ENCODE results near the gene MAL.

GRCh38 chr2:95048825-95049682 lies 23.5 kb downstream of the MAL start:
- TF ChIP-seq ZFP30 (CRISPR knock-in tag; IDR thresholded peaks at IDR 0.05) (no peak), TSHZ2 (CRISPR knock-in tag; IDR thresholded peaks at IDR 0.05) (no peak), ESRRG (CRISPR knock-in tag; IDR thresholded peaks at IDR 0.05) (no peak), PATZ1 (CRISPR knock-in tag; IDR thresholded peaks at IDR 0.05; ENCODE audit: borderline replicate concordance) (no peak), ZNF565 (CRISPR knock-in tag; conservative IDR thresholded peaks at IDR 0.05; ENCODE audit: low read depth) (no peak), BACH2 (CRISPR knock-in tag; IDR thresholded peaks at IDR 0.05; ENCODE audit: borderline replicate concordance) (no peak), GLIS3 (CRISPR knock-in tag; IDR thresholded peaks at IDR 0.05) (no peak), CSDC2 (CRISPR knock-in tag; IDR thresholded peaks at IDR 0.05) (no peak), ZNF8 (CRISPR knock-in tag; IDR thresholded peaks at IDR 0.05) (no peak), ZC3H10 (CRISPR knock-in tag; IDR thresholded peaks at IDR 0.05) (no peak), RARB (CRISPR knock-in tag; IDR thresholded peaks at IDR 0.05) (no peak), ISL1 (CRISPR knock-in tag; IDR thresholded peaks at IDR 0.05) (no peak), TCF4 (CRISPR knock-in tag; IDR thresholded peaks at IDR 0.05; ENCODE audit: borderline replicate concordance) (no peak), ARNTL (CRISPR knock-in tag; IDR thresholded peaks at IDR 0.05; ENCODE audit: borderline replicate concordance, low read depth) (no peak)
